Suprapubic skin (tissue), 4 donors: Measurements from ENCODE around the gene NT5DC3.

Experiments
- EP300 ChIP-seq: sonication (generic); formaldehyde crosslinking; IDR thresholded peaks from one replicate; pipeline ENCODE4 v1.6.1; 2017; ENCODE audit warnings: antibody characterized with exemption
- POLR2A ChIP-seq, 2 donors: fragments of 450-650 bp; IDR thresholded peaks; one replicate each; pipeline ENCODE4 v1.6.1; 2017; ENCODE audit warnings: antibody characterized with exemption in 2 of 2, mild to moderate bottlenecking in 2 of 2, moderate library complexity in 2 of 2
- POLR2AphosphoS5 ChIP-seq, 3 donors: sonication (generic); formaldehyde crosslinking; IDR thresholded peaks; one replicate each; pipeline ENCODE4 v1.6.1; 2017; ENCODE audit warnings: antibody characterized with exemption in 3 of 3
- TF ChIP-seq, protein P1 (sequence below), 2 donors: fragments of 200-600 bp in 1 of 2; fragments of 450-650 bp in 1 of 2; sonication (generic) in 1 of 2; IDR thresholded peaks; one replicate each; pipeline ENCODE4 v1.5.1; 2016 to 2019; ENCODE audit warnings: antibody characterized with exemption in 2 of 2, mild to moderate bottlenecking in 1 of 2, moderate library complexity in 1 of 2

DNA sequence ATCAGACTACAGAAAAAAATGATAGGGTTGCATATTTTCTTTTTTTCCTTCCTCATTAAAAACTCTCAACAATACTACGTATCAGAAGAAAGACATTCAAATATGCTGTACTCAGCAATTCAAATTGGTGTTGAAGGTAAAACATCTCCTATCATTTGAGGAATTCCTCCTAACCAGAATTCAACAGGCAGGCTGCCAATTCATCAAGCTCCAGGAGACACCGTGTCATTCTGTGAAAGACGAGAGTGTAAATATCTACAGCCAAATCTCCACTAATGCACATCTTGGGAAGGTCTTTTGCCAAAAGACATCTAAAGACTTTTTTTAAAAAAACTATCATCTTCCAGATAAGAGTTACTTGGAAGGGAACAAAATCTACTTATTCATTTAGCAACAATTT lies 26.6 kb downstream of the NT5DC3 start:
- TF ChIP-seq, protein P1, sequence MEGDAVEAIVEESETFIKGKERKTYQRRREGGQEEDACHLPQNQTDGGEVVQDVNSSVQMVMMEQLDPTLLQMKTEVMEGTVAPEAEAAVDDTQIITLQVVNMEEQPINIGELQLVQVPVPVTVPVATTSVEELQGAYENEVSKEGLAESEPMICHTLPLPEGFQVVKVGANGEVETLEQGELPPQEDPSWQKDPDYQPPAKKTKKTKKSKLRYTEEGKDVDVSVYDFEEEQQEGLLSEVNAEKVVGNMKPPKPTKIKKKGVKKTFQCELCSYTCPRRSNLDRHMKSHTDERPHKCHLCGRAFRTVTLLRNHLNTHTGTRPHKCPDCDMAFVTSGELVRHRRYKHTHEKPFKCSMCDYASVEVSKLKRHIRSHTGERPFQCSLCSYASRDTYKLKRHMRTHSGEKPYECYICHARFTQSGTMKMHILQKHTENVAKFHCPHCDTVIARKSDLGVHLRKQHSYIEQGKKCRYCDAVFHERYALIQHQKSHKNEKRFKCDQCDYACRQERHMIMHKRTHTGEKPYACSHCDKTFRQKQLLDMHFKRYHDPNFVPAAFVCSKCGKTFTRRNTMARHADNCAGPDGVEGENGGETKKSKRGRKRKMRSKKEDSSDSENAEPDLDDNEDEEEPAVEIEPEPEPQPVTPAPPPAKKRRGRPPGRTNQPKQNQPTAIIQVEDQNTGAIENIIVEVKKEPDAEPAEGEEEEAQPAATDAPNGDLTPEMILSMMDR (IDR thresholded peaks at IDR 0.05), result no peak
- TF ChIP-seq POLR2A (IDR thresholded peaks at IDR 0.05) (no peak), POLR2AphosphoS5 (IDR thresholded peaks at IDR 0.05) (no peak), EP300 (no peak)
